GM23338 (cell line): ENCODE results near the gene PER2. TPM values are rescaled to one million over a fixed set of nuclear protein-coding genes. Genes with fewer than 3 reads are reported as not detected.

ENCODE experiments used
- ATAC-seq: fragments of 200-7000 bp; cut with Tn5 transposase; 3 replicates; pipeline ENCODE4 v1.9.1; 2020
- DNase-seq: peaks from one replicate; pipeline ENCODE4 v3.0.0-alpha.2; 2015; ENCODE audit warnings: low spot score
- H2AFZ ChIP-seq: fragments of 200-600 bp; sonication (generic); 2 replicates; pipeline ENCODE4 v1.8.0; 2016; ENCODE audit warnings: antibody characterized with exemption, mild to moderate bottlenecking, moderate library complexity
- H3F3A ChIP-seq: fragments of 200-600 bp; sonication (generic); replicated peaks from 2 replicates; pipeline ENCODE4 v1.8.0; 2017; ENCODE audit warnings: antibody characterized with exemption, mixed run types, low read depth
- H3K27ac ChIP-seq: fragments of 200-600 bp; sonication (generic); 2 replicates; pipeline ENCODE4 v1.6.1; 2016; ENCODE audit warnings: low read depth
- H3K27me3 ChIP-seq: fragments of 200-600 bp; sonication (generic); 2 replicates; pipeline ENCODE4 v1.8.0; 2016; ENCODE audit warnings: mild to moderate bottlenecking, mixed run types, moderate library complexity; ENCODE audit not compliant: insufficient read depth
- H3K36me3 ChIP-seq: fragments of 200-600 bp; sonication (generic); 2 replicates; pipeline ENCODE4 v1.8.0; 2016; ENCODE audit warnings: mild to moderate bottlenecking; ENCODE audit not compliant: insufficient read depth
- H3K4me1 ChIP-seq: fragments of 200-600 bp; sonication (generic); 2 replicates; pipeline ENCODE4 v1.8.0; 2016; ENCODE audit warnings: mild to moderate bottlenecking, moderate library complexity; ENCODE audit not compliant: insufficient read depth
- H3K4me2 ChIP-seq: fragments of 200-600 bp; sonication (generic); 2 replicates; pipeline ENCODE4 v1.7.1; 2017; ENCODE audit warnings: mixed run types
- H3K4me3 ChIP-seq: fragments of 200-600 bp; sonication (generic); 2 replicates; pipeline ENCODE4 v1.6.1; 2016; ENCODE audit warnings: mixed run types
- H3K79me2 ChIP-seq: fragments of 200-600 bp; sonication (generic); replicated peaks from 2 replicates; pipeline ENCODE4 v1.8.0; 2017; ENCODE audit warnings: mild to moderate bottlenecking; ENCODE audit not compliant: insufficient read depth
- H3K9me2 ChIP-seq: fragments of 200-600 bp; sonication (generic); 2 replicates; pipeline ENCODE4 v1.8.0; 2017; ENCODE audit not compliant: insufficient read depth
- H4K20me1 ChIP-seq: fragments of 200-600 bp; sonication (generic); replicated peaks from 2 replicates; pipeline ENCODE4 v1.8.0; 2017; ENCODE audit warnings: mild to moderate bottlenecking; ENCODE audit not compliant: insufficient read depth
- H3K27ac Mint-ChIP-seq: 2 replicates; pipeline ENCODE4 v1.8.0; 2020; ENCODE audit warnings: inconsistent platforms, mild to moderate bottlenecking, moderate library complexity, mixed read lengths
- H3K27me3 Mint-ChIP-seq: 3 replicates; pipeline ENCODE4 v1.8.0; 2022; ENCODE audit warnings: low read depth, mild to moderate bottlenecking, moderate library complexity, mixed read lengths, inconsistent platforms; ENCODE audit not compliant: insufficient read depth, poor library complexity
- H3K36me3 Mint-ChIP-seq: 3 replicates; pipeline ENCODE4 v1.8.0; 2021; ENCODE audit warnings: low read depth, mild to moderate bottlenecking, inconsistent platforms, moderate library complexity, mixed read lengths
- H3K4me1 Mint-ChIP-seq: 3 replicates; pipeline ENCODE4 v1.8.0; 2020; ENCODE audit warnings: mild to moderate bottlenecking, inconsistent platforms, mixed read lengths
- H3K4me3 Mint-ChIP-seq: 3 replicates; pipeline ENCODE4 v1.8.0; 2021; ENCODE audit warnings: moderate library complexity, mild to moderate bottlenecking, inconsistent platforms, mixed read lengths
- H3K9me3 Mint-ChIP-seq: 3 replicates; pipeline ENCODE4 v1.8.0; 2020; ENCODE audit warnings: moderate library complexity, mild to moderate bottlenecking, inconsistent platforms, mixed read lengths
- CREB1 ChIP-seq: fragments of 250-450 bp; sonication (Bioruptor Pico); IDR thresholded peaks from 2 replicates; pipeline ENCODE4 v1.5.0; 2020; ENCODE audit warnings: low read depth, mild to moderate bottlenecking, moderate library complexity
- CTCF ChIP-seq, 2 experiments: fragments of 200-600 bp in 1 of 2; sonication (generic) in 1 of 2; conservative IDR thresholded peaks; 2 replicates each; pipeline versions ENCODE4 v1.5.1 to v1.6.1; 2016 to 2017; ENCODE audit warnings: antibody characterized with exemption in 2 of 2, low read depth in 2 of 2, mild to moderate bottlenecking in 2 of 2, moderate library complexity in 1 of 2
- ETS1 ChIP-seq: IDR thresholded peaks from 2 replicates; pipeline ENCODE4 v1.6.1; 2016; ENCODE audit warnings: antibody characterized with exemption
- EZH2 ChIP-seq: fragments of 200-600 bp; sonication (generic); IDR thresholded peaks from one replicate; pipeline ENCODE4 v1.8.0; 2017; ENCODE audit warnings: antibody characterized with exemption, mild to moderate bottlenecking, low read depth; ENCODE audit not compliant: unreplicated experiment
- EZH2phosphoT487 ChIP-seq: fragments of 200-600 bp; sonication (generic); IDR thresholded peaks from one replicate; pipeline ENCODE4 v1.8.1; 2018; ENCODE audit warnings: antibody characterized with exemption; ENCODE audit not compliant: unreplicated experiment
- JUNB ChIP-seq: IDR thresholded peaks from one replicate; pipeline ENCODE4 v1.6.1; 2016; ENCODE audit warnings: antibody characterized with exemption; ENCODE audit not compliant: unreplicated experiment
- NANOG ChIP-seq: IDR thresholded peaks from 2 replicates; pipeline ENCODE4 v1.6.1; 2016; ENCODE audit warnings: antibody characterized with exemption, borderline replicate concordance
- POLR2AphosphoS5 ChIP-seq: IDR thresholded peaks from 2 replicates; pipeline ENCODE4 v1.6.1; 2016; ENCODE audit warnings: antibody characterized with exemption, low read depth
- REST ChIP-seq: IDR thresholded peaks from one replicate; pipeline ENCODE4 v1.6.1; 2018; ENCODE audit warnings: antibody characterized with exemption; ENCODE audit not compliant: unreplicated experiment
- STAT1 ChIP-seq: IDR thresholded peaks from one replicate; pipeline ENCODE4 v1.6.1; 2016; ENCODE audit warnings: antibody characterized with exemption; ENCODE audit not compliant: unreplicated experiment
- ZNF114 ChIP-seq: fragments of 250-450 bp; sonication (Bioruptor Pico); IDR thresholded peaks from 2 replicates; pipeline ENCODE4 v1.5.0; 2020; ENCODE audit warnings: mild to moderate bottlenecking, moderate library complexity
- ZNF331 ChIP-seq: fragments of 250-450 bp; sonication (Bioruptor Pico); IDR thresholded peaks from 2 replicates; pipeline ENCODE4 v1.5.0; 2020; ENCODE audit warnings: low read depth, mild to moderate bottlenecking, moderate library complexity
- ZNF462 ChIP-seq: fragments of 250-450 bp; sonication (Bioruptor Pico); IDR thresholded peaks from 2 replicates; pipeline ENCODE4 v1.5.0; 2020; ENCODE audit warnings: mild to moderate bottlenecking, moderate library complexity
- polyA plus RNA-seq: library from polyadenylated mRNA; unstranded; fragments of >200 nt; fragmentation: Nextera tagmentation; extraction: Ambion mirVana; gene quantifications from 2 replicates; pipeline ENCODE4 v1.2.1, GENCODE V29; 2016
- total RNA-seq: library from RNA; depleted of rRNA; stranded (reverse); fragments of >200 nt; shearing (Covaris generic); gene quantifications from 2 replicates; pipeline ENCODE4 v1.2.3, GENCODE V29; 2014

The PER2 gene
- total and polyA plus RNA-seq, 2 experiments from 2014 or later: 2.2 to 4.6 TPM

- Histone ChIP-seq H3K4me2 (no peak overlapping the region), H3K9me2 (no peaks in the 10 kb centered on the region), H3K27me3 (no peaks in the 10 kb centered on the region), H4K20me1 (no peaks in the 10 kb centered on the region), H3K79me2 (no peaks in the 10 kb centered on the region), H3K27ac (no peak overlapping the region), H3K4me1 (no peaks in the 10 kb centered on the region), H3F3A (no peaks in the 10 kb centered on the region), H3K4me3 (no peak overlapping the region), H3K36me3 (no peaks in the 10 kb centered on the region), H2AFZ (no peak overlapping the region)
- peaks cover 9% of the 10 kb centered on the region for H3K27me3 Mint-ChIP-seq
- no peak for ATAC-seq
- DNase-seq: no peak
- H3K9me3 Mint-ChIP-seq: peaks cover 3% of the 10 kb centered on the region; the same call in 1 of the 3 replicates
- H3K27ac Mint-ChIP-seq: no peak overlapping the region
- TF ChIP-seq JUNB (no peak), CREB1 (no peak), ETS1 (no peak), EZH2phosphoT487 (no peak), STAT1 (no peak), NANOG (no peak), ZNF331 (no peak), POLR2AphosphoS5 (no peak), ZNF114 (CRISPR knock-in tag) (no peak), REST (no peak), EZH2 (no peak), CTCF (conservative IDR thresholded peaks at IDR 0.05; ENCODE audit: low read depth in 2 of 2) (no peak), ZNF462 (CRISPR knock-in tag) (no peak)
- no peaks in the 10 kb centered on the region for H3K36me3 Mint-ChIP-seq
- H3K4me3 Mint-ChIP-seq: no peak overlapping the region
- H3K4me1 Mint-ChIP-seq: no peaks in the 10 kb centered on the region
These were observed 25.0 kb upstream of the PER2 start for GRCh38 chr2:238313289-238313990.
